Karpas-422 (cell line): ENCODE data around the gene PELI2. TPM values are rescaled to one million over a fixed set of nuclear protein-coding genes. Genes with fewer than 3 reads are reported as not detected.

Source experiments
- DNase-seq: peaks from one replicate; pipeline ENCODE4 v3.0.0-alpha.2; 2015
- H2AFZ ChIP-seq: fragments of 200-600 bp; sonication (generic); 2 replicates; pipeline ENCODE4 v1.6.1; 2014; ENCODE audit warnings: antibody characterized with exemption, low read length, mixed read lengths
- H3K27ac ChIP-seq: fragments of 200-600 bp; sonication (generic); 2 replicates; pipeline ENCODE4 v1.5.1; 2014; ENCODE audit warnings: mild to moderate bottlenecking, low read length, moderate library complexity
- H3K27me3 ChIP-seq: fragments of 200-600 bp; sonication (generic); 2 replicates; pipeline ENCODE4 v1.6.1; 2014; ENCODE audit warnings: low read length, mixed read lengths
- H3K36me3 ChIP-seq: fragments of 200-600 bp; sonication (generic); 2 replicates; pipeline ENCODE4 v1.6.1; 2014; ENCODE audit warnings: low read length, mixed read lengths; ENCODE audit not compliant: insufficient read depth
- H3K4me1 ChIP-seq: fragments of 200-600 bp; sonication (generic); 2 replicates; pipeline ENCODE4 v1.6.1; 2014; ENCODE audit warnings: mild to moderate bottlenecking, low read length, mixed read lengths
- H3K4me2 ChIP-seq: fragments of 200-600 bp; sonication (generic); 2 replicates; pipeline ENCODE4 v1.6.1; 2014; ENCODE audit warnings: low read length, low read depth, mild to moderate bottlenecking; ENCODE audit not compliant: poor library complexity, severe bottlenecking
- H3K4me3 ChIP-seq: fragments of 200-600 bp; sonication (generic); 2 replicates; pipeline ENCODE4 v1.5.1; 2014; ENCODE audit warnings: mild to moderate bottlenecking, antibody characterized with exemption, low read length, mixed read lengths
- H3K79me2 ChIP-seq: fragments of 200-600 bp; sonication (generic); 2 replicates; pipeline ENCODE4 v1.6.1; 2014; ENCODE audit warnings: mild to moderate bottlenecking, low read length, mixed read lengths
- H3K9ac ChIP-seq: fragments of 200-600 bp; sonication (generic); 2 replicates; pipeline ENCODE4 v1.6.0; 2014; ENCODE audit warnings: low read length
- H3K9me2 ChIP-seq: fragments of 200-600 bp; sonication (generic), shearing (Covaris generic); replicated peaks from 2 replicates; pipeline ENCODE4 v1.6.0; 2014; ENCODE audit warnings: mild to moderate bottlenecking, low read length, moderate library complexity; ENCODE audit not compliant: insufficient read depth
- H3K9me3 ChIP-seq: fragments of 300-700, 200-600 bp; sonication (generic); 2 replicates; pipeline ENCODE4 v1.6.1; 2014; ENCODE audit warnings: low read length, mixed read lengths
- H4K20me1 ChIP-seq: fragments of 200-600 bp; sonication (generic); 2 replicates; pipeline ENCODE4 v1.6.1; 2014; ENCODE audit warnings: mild to moderate bottlenecking, antibody characterized with exemption, low read length, low read depth; ENCODE audit not compliant: insufficient read depth
- total RNA-seq: library from RNA; depleted of rRNA; stranded (reverse); fragments of >200 nt; shearing (Covaris generic); gene quantifications from 2 replicates; pipeline ENCODE4 v1.2.3, GENCODE V29; 2014; ENCODE audit warnings: low replicate concordance

PELI2 gene
- total RNA-seq, 1 experiment from 2014 or later, result 0.30 TPM

GRCh38 chr14:56182410-56182809 lies 64.2 kb downstream of the PELI2 start:
- no peaks in the 10 kb centered on the region for H3K27me3 ChIP-seq
- H3K36me3 ChIP-seq, result no peaks in the 10 kb centered on the region
- H2AFZ ChIP-seq, result no peak overlapping the region
- no peaks in the 10 kb centered on the region for H4K20me1 ChIP-seq
- H3K9ac ChIP-seq, result no peak overlapping the region
- no peaks in the 10 kb centered on the region for H3K4me1 ChIP-seq
- no peaks in the 10 kb centered on the region for H3K9me3 ChIP-seq
- H3K9me2 ChIP-seq, result no peaks in the 10 kb centered on the region
- no peak overlapping the region for H3K4me3 ChIP-seq
- no peaks in the 10 kb centered on the region for H3K79me2 ChIP-seq
- no peak for DNase-seq
- no peak overlapping the region for H3K4me2 ChIP-seq
- H3K27ac ChIP-seq, result no peak overlapping the region

DNA sequence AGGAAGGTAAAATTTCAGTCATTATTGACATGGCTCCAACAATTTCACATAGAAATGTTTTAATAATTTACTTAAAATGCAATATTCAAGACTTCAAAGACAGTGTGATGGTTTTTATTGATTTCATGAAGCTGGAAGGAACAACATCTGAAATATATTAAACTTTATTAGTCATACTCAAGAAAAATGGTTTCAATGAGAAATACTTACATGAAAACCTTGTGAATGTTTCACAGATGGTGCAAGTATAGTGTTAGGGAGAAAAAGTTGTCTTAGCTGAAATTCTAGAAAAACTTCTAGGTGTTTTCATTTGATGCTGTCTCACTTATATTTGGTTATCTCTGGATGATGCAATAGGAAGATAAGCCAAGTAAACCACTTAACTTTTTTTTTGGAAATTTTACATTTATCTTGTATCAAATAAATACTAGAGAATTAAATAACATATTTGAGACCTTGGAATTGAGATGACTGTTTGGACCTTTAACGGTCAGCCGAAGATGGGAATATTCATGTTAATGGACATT lies 65.5 kb downstream of the PELI2 start:
- H3K4me3 ChIP-seq, result no peak overlapping the region
- H3K27ac ChIP-seq, result no peak overlapping the region
- H4K20me1 ChIP-seq, result no peaks in the 10 kb centered on the region
- H3K27me3 ChIP-seq, result no peaks in the 10 kb centered on the region
- H3K4me2 ChIP-seq, result no peak overlapping the region
- no peaks in the 10 kb centered on the region for H3K4me1 ChIP-seq
- H2AFZ ChIP-seq, result no peak overlapping the region
- H3K79me2 ChIP-seq, result no peaks in the 10 kb centered on the region
- no peaks in the 10 kb centered on the region for H3K9me2 ChIP-seq
- H3K36me3 ChIP-seq, result no peaks in the 10 kb centered on the region
- no peak overlapping the region for H3K9ac ChIP-seq
- no peaks in the 10 kb centered on the region for H3K9me3 ChIP-seq
- DNase-seq, result no peak

DNA sequence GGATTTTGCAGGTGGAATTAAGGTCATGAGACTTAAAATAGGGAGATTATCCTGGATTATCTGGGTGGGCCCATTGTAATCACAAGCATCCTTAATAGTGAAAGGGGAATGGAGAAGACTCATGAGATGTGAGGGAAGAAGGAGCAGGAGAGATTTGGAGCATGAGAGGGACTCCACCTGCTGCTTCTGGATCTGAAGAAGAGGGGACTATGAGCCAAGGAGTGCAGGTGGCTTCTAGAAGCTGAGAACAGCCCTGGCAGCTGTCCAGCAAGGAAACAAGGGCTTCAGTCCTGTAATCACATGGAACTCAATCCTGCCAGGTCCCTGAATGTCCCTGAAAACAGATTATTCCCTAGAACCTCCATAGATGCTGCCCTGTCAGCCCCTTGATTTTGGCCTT lies 67.8 kb downstream of the PELI2 start:
- H2AFZ ChIP-seq, result no peak overlapping the region
- H3K79me2 ChIP-seq, result no peaks in the 10 kb centered on the region
- no peaks in the 10 kb centered on the region for H3K36me3 ChIP-seq
- H3K9me2 ChIP-seq, result no peaks in the 10 kb centered on the region
- H3K27ac ChIP-seq, result no peak overlapping the region
- no peaks in the 10 kb centered on the region for H4K20me1 ChIP-seq
- H3K4me1 ChIP-seq, result no peaks in the 10 kb centered on the region
- DNase-seq, result no peak
- H3K4me3 ChIP-seq, result no peak overlapping the region
- H3K27me3 ChIP-seq, result no peaks in the 10 kb centered on the region
- H3K9me3 ChIP-seq, result no peaks in the 10 kb centered on the region
- no peak overlapping the region for H3K4me2 ChIP-seq
- H3K9ac ChIP-seq, result no peak overlapping the region

GRCh38 chr14:56187736-56188135 lies 69.5 kb downstream of the PELI2 start:
- no peaks in the 10 kb centered on the region for H3K27me3 ChIP-seq
- H3K27ac ChIP-seq, result no peak overlapping the region
- H3K36me3 ChIP-seq, result no peaks in the 10 kb centered on the region
- no peaks in the 10 kb centered on the region for H3K9me2 ChIP-seq
- H3K9ac ChIP-seq, result no peak overlapping the region
- H3K9me3 ChIP-seq, result no peaks in the 10 kb centered on the region
- no peaks in the 10 kb centered on the region for H3K4me1 ChIP-seq
- no peak overlapping the region for H2AFZ ChIP-seq
- no peak for DNase-seq
- no peak overlapping the region for H3K4me2 ChIP-seq
- no peak overlapping the region for H3K4me3 ChIP-seq
- no peaks in the 10 kb centered on the region for H4K20me1 ChIP-seq
- no peaks in the 10 kb centered on the region for H3K79me2 ChIP-seq

GRCh38 chr14:56189307-56189706 lies 71.1 kb downstream of the PELI2 start:
- Histone ChIP-seq H3K4me1 (no peaks in the 10 kb centered on the region), H2AFZ (no peak overlapping the region), H3K9me3 (no peaks in the 10 kb centered on the region), H3K4me3 (no peak overlapping the region), H3K36me3 (no peaks in the 10 kb centered on the region), H3K27ac (no peak overlapping the region), H3K27me3 (no peaks in the 10 kb centered on the region), H3K79me2 (no peaks in the 10 kb centered on the region), H3K9ac (no peak overlapping the region), H3K4me2 (no peak overlapping the region), H4K20me1 (no peaks in the 10 kb centered on the region), H3K9me2 (no peaks in the 10 kb centered on the region)
- DNase-seq, result no peak

GRCh38 chr14:56193347-56193746 lies 75.1 kb downstream of the PELI2 start:
- Histone ChIP-seq H3K9me3 (no peaks in the 10 kb centered on the region), H2AFZ (no peak overlapping the region), H3K36me3 (no peaks in the 10 kb centered on the region), H4K20me1 (no peaks in the 10 kb centered on the region), H3K27ac (no peak overlapping the region), H3K4me3 (no peak overlapping the region), H3K79me2 (no peaks in the 10 kb centered on the region), H3K9ac (no peak overlapping the region), H3K4me2 (no peak overlapping the region), H3K27me3 (no peaks in the 10 kb centered on the region), H3K4me1 (no peaks in the 10 kb centered on the region), H3K9me2 (no peaks in the 10 kb centered on the region)
- DNase-seq, result no peak

DNA sequence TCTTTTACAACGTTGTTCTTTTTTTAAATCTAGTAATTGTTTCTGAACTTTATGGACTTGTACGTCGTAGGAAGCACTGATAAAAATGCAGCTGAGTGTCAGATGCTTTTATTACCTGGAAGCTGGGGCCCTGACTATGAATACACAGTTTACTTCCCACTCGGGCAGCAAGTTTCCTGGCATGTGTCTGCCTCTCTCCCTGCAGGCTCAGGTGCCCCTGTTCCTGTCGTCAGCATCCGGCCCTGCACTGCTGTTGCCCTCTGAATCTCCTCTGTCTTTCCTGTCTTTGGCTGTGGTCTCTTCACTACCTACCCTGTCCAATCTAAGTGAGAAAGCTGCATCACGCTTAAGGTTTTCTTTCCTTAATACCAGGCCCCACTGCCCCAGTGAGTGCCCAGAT lies 75.8 kb downstream of the PELI2 start:
- H3K79me2 ChIP-seq, result no peaks in the 10 kb centered on the region
- no peak overlapping the region for H2AFZ ChIP-seq
- H3K4me3 ChIP-seq, result no peak overlapping the region
- no peaks in the 10 kb centered on the region for H3K9me3 ChIP-seq
- H3K4me2 ChIP-seq, result no peak overlapping the region
- H3K9ac ChIP-seq, result no peak overlapping the region
- H3K27me3 ChIP-seq, result no peaks in the 10 kb centered on the region
- no peak overlapping the region for H3K27ac ChIP-seq
- no peaks in the 10 kb centered on the region for H3K4me1 ChIP-seq
- no peak for DNase-seq
- H3K36me3 ChIP-seq, result no peaks in the 10 kb centered on the region
- no peaks in the 10 kb centered on the region for H3K9me2 ChIP-seq
- no peaks in the 10 kb centered on the region for H4K20me1 ChIP-seq

DNA sequence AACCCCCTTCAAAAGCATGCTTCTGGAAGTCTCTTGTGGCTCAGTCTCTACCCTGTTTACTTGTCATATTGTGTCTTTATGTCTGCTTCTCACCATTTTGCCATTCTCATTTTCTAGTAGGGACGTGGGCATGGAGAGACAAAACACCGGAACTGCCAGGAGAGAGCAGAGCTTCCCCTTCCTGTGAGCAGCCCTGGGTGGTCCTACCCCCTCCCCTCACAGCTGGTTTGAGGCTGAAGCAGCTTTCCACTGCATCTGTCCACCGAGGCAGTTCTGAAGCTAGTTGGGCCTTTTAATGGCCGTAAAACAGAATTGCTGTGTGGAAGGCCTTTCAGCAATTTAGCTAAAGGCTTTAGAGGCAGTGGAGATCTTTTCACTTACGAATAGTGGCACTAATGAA lies 77.0 kb downstream of the PELI2 start:
- H2AFZ ChIP-seq, result no peak overlapping the region
- H4K20me1 ChIP-seq, result no peaks in the 10 kb centered on the region
- H3K4me3 ChIP-seq, result no peak overlapping the region
- DNase-seq, result no peak
- H3K9me2 ChIP-seq, result no peaks in the 10 kb centered on the region
- H3K4me1 ChIP-seq, result no peaks in the 10 kb centered on the region
- H3K9ac ChIP-seq, result no peak overlapping the region
- no peak overlapping the region for H3K27ac ChIP-seq
- H3K27me3 ChIP-seq, result no peaks in the 10 kb centered on the region
- H3K36me3 ChIP-seq, result no peaks in the 10 kb centered on the region
- H3K79me2 ChIP-seq, result no peaks in the 10 kb centered on the region
- no peaks in the 10 kb centered on the region for H3K9me3 ChIP-seq
- no peak overlapping the region for H3K4me2 ChIP-seq

- no peak for DNase-seq
- Histone ChIP-seq H3K27ac (no peak overlapping the region), H3K36me3 (no peaks in the 10 kb centered on the region), H3K4me2 (no peak overlapping the region), H3K9me2 (no peaks in the 10 kb centered on the region), H4K20me1 (no peaks in the 10 kb centered on the region), H3K9me3 (no peaks in the 10 kb centered on the region), H3K79me2 (no peaks in the 10 kb centered on the region), H3K4me3 (no peak overlapping the region), H3K27me3 (no peaks in the 10 kb centered on the region), H3K4me1 (no peaks in the 10 kb centered on the region), H3K9ac (no peak overlapping the region), H2AFZ (no peak overlapping the region)
These were observed 77.5 kb downstream of the PELI2 start for GRCh38 chr14:56195704-56196103.
